ENCODE results near the gene TBC1D14. TPM values are rescaled to one million over a fixed set of nuclear protein-coding genes. Genes with fewer than 3 reads are reported as not detected.

The TBC1D14 gene
- total RNA-seq, 1 experiment from 2014 or later, result 44.3 TPM

- Histone ChIP-seq H3K4me1 (ENCODE audit: insufficient read depth, low read length, poor library complexity, severe bottlenecking) (no peaks in the 10 kb centered on the region), H3K27ac (ENCODE audit: low read depth, low read length, poor library complexity, severe bottlenecking) (no peak overlapping the region), H3K36me3 (ENCODE audit: insufficient read depth, low read length, poor library complexity, severe bottlenecking) (no peaks in the 10 kb centered on the region), H3K4me3 (ENCODE audit: low read depth, low read length, poor library complexity, severe bottlenecking) (no peak overlapping the region), H3K9me3 (ENCODE audit: low read depth, low read length, poor library complexity, severe bottlenecking) (no peaks in the 10 kb centered on the region), H3K27me3 (replicated peaks; ENCODE audit: insufficient read depth, low read depth, low read length, poor library complexity) (no peaks in the 10 kb centered on the region)
- DNase-seq (ENCODE audit: low spot score), result no peak
- no TSS peak for BruUV-seq (replicated peaks)
- POLR2A ChIA-PET (ENCODE audit: low non-redundant PET), result no interaction called here
- CTCF ChIA-PET, result no interaction called here
- intact Hi-C loops (cut with micrococcal nuclease; ENCODE audit: unreplicated experiment), result no loop called here
- no peak for TF ChIP-seq EZH2 (IDR thresholded peaks at IDR 0.05; ENCODE audit: borderline replicate concordance, low read depth, low read length, poor library complexity, severe bottlenecking)
- TF ChIP-seq, protein P1, sequence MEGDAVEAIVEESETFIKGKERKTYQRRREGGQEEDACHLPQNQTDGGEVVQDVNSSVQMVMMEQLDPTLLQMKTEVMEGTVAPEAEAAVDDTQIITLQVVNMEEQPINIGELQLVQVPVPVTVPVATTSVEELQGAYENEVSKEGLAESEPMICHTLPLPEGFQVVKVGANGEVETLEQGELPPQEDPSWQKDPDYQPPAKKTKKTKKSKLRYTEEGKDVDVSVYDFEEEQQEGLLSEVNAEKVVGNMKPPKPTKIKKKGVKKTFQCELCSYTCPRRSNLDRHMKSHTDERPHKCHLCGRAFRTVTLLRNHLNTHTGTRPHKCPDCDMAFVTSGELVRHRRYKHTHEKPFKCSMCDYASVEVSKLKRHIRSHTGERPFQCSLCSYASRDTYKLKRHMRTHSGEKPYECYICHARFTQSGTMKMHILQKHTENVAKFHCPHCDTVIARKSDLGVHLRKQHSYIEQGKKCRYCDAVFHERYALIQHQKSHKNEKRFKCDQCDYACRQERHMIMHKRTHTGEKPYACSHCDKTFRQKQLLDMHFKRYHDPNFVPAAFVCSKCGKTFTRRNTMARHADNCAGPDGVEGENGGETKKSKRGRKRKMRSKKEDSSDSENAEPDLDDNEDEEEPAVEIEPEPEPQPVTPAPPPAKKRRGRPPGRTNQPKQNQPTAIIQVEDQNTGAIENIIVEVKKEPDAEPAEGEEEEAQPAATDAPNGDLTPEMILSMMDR (conservative IDR thresholded peaks at IDR 0.05; ENCODE audit: low read depth, low read length), result no peak
Measured at GRCh38 chr4:6932918-6933317, 23.3 kb downstream of the TBC1D14 start.

- no TSS peak for BruUV-seq (replicated peaks)
- intact Hi-C loops (cut with micrococcal nuclease; ENCODE audit: unreplicated experiment), result no loop called here
- Histone ChIP-seq H3K27ac (ENCODE audit: low read depth, low read length, poor library complexity, severe bottlenecking) (no peak overlapping the region), H3K4me1 (ENCODE audit: insufficient read depth, low read length, poor library complexity, severe bottlenecking) (no peaks in the 10 kb centered on the region), H3K36me3 (ENCODE audit: insufficient read depth, low read length, poor library complexity, severe bottlenecking) (no peaks in the 10 kb centered on the region), H3K4me3 (ENCODE audit: low read depth, low read length, poor library complexity, severe bottlenecking) (no peak overlapping the region), H3K9me3 (ENCODE audit: low read depth, low read length, poor library complexity, severe bottlenecking) (no peaks in the 10 kb centered on the region), H3K27me3 (replicated peaks; ENCODE audit: insufficient read depth, low read depth, low read length, poor library complexity) (no peaks in the 10 kb centered on the region)
- TF ChIP-seq EZH2 (IDR thresholded peaks at IDR 0.05; ENCODE audit: borderline replicate concordance, low read depth, low read length, poor library complexity, severe bottlenecking), result no peak
- TF ChIP-seq, protein P1 (conservative IDR thresholded peaks at IDR 0.05; ENCODE audit: low read depth, low read length), result no peak
- ChIA-PET POLR2A (ENCODE audit: low non-redundant PET) (no interaction called here), CTCF (no interaction called here)
- no peak for DNase-seq (ENCODE audit: low spot score)
Measured at GRCh38 chr4:6933691-6934430, 24.2 kb downstream of the TBC1D14 start.

GRCh38 chr4:6935965-6936364 is 26.3 kb downstream of the TBC1D14 start:
- Histone ChIP-seq H3K9me3 (ENCODE audit: low read depth, low read length, poor library complexity, severe bottlenecking) (no peaks in the 10 kb centered on the region), H3K27me3 (replicated peaks; ENCODE audit: insufficient read depth, low read depth, low read length, poor library complexity) (no peaks in the 10 kb centered on the region), H3K36me3 (ENCODE audit: insufficient read depth, low read length, poor library complexity, severe bottlenecking) (no peaks in the 10 kb centered on the region), H3K4me1 (ENCODE audit: insufficient read depth, low read length, poor library complexity, severe bottlenecking) (no peaks in the 10 kb centered on the region), H3K4me3 (ENCODE audit: low read depth, low read length, poor library complexity, severe bottlenecking) (no peak overlapping the region), H3K27ac (ENCODE audit: low read depth, low read length, poor library complexity, severe bottlenecking) (no peak overlapping the region)
- intact Hi-C loops (cut with micrococcal nuclease; ENCODE audit: unreplicated experiment), result no loop called here
- TF ChIP-seq, protein P1 (conservative IDR thresholded peaks at IDR 0.05; ENCODE audit: low read depth, low read length), result no peak
- TF ChIP-seq EZH2 (IDR thresholded peaks at IDR 0.05; ENCODE audit: borderline replicate concordance, low read depth, low read length, poor library complexity, severe bottlenecking), result no peak
- POLR2A ChIA-PET (ENCODE audit: low non-redundant PET), result no interaction called here
- no peak for DNase-seq (ENCODE audit: low spot score)
- BruUV-seq (replicated peaks), result no TSS peak
- CTCF ChIA-PET, result no interaction called here
